GM19372 (cell line): Measurements from ENCODE around the gene LRP8.
A peak's percentile ranks its signal among the peaks of the same experiment; 100 is the strongest.
"Not testable (repeated sequence)": the region's sequence is repeated elsewhere in the genome, so short reads cannot be mapped to it uniquely, and the experiment has no call there.

ENCODE experiments used
- ATAC-seq: cut with Tn5 transposase; IDR thresholded peaks from one replicate; pipeline ENCODE4 v1.9.1; 2021; ENCODE audit warnings: mild to moderate bottlenecking, low read depth, moderate library complexity; ENCODE audit not compliant: unreplicated experiment

Gene LRP8

GRCh38 chr1:53238197-53239155 is 89.4 kb downstream of the LRP8 start, which contains the start of gene MAGOH:
Gene MAGOH (minus strand): TSS chr1:53238518. CDS start chr1:53238448, 70 bp downstream.
- ATAC-seq, result peak; percentile 96

- no peak for ATAC-seq
Observed at GRCh38 chr1:53237638-53238037, 90.2 kb downstream of the LRP8 start.

- no peak for ATAC-seq
Observed at GRCh38 chr1:53220962-53221286, 106.9 kb downstream of the LRP8 start.

GRCh38 chr1:53220171-53220961 is 107.5 kb downstream of the LRP8 start, which contains the start of gene CZIB:
Gene CZIB (minus strand): TSS chr1:53220634. CDS start chr1:53220575, 59 bp downstream.
- peak; percentile 92 for ATAC-seq

- ATAC-seq, result no peak
Observed at GRCh38 chr1:53219711-53220110, 108.2 kb downstream of the LRP8 start.

GRCh38 chr1:53218201-53218600 is 109.7 kb downstream of the LRP8 start:
- ATAC-seq, result no peak

- no peak for ATAC-seq
Observed at GRCh38 chr1:53214376-53214940, 113.4 kb downstream of the LRP8 start.

GRCh38 chr1:53210954-53211353 is 116.9 kb downstream of the LRP8 start:
- ATAC-seq, result no peak

- no peak for ATAC-seq
Observed at GRCh38 chr1:53210352-53210751, 117.5 kb downstream of the LRP8 start.

GRCh38 chr1:53207726-53208125 is 120.1 kb downstream of the LRP8 start:
- no peak for ATAC-seq

GRCh38 chr1:53206735-53207379 is 121.0 kb downstream of the LRP8 start:
- ATAC-seq, result no peak

GRCh38 chr1:53206083-53206685 is 121.7 kb downstream of the LRP8 start:
- not testable (repeated sequence) for ATAC-seq

GRCh38 chr1:53205496-53205895 is 122.4 kb downstream of the LRP8 start:
- ATAC-seq, result not testable (repeated sequence)

GRCh38 chr1:53203466-53203865 is 124.4 kb downstream of the LRP8 start:
- ATAC-seq, result no peak

- ATAC-seq, result no peak
Observed at GRCh38 chr1:53198241-53198651, 129.6 kb downstream of the LRP8 start.

GRCh38 chr1:53197291-53198200 is 130.3 kb downstream of the LRP8 start:
- ATAC-seq, result no peak

- ATAC-seq, result peak; percentile 98
Observed at GRCh38 chr1:53196485-53197290, 131.2 kb downstream of the LRP8 start, which contains the start of gene CPT2. Gene CPT2 (plus strand): TSS chr1:53196824. CDS start chr1:53196944, 120 bp downstream.

GRCh38 chr1:53196017-53196484 is 131.8 kb downstream of the LRP8 start:
- no peak for ATAC-seq
